DMS153 treated with DMSO at 0.1 percent for 48 hours (cell line): ENCODE results near the gene IFT25.
"Not testable (repeated sequence)": the region's sequence is repeated elsewhere in the genome, so short reads cannot be mapped to it uniquely, and the experiment has no call there.

Experiments used
- DNase-seq: peaks from one replicate; lab custom pipeline; 2025; ENCODE audit not compliant: unreplicated experiment; lab: John Stamatoyannopoulos, UW

Gene IFT25

DNA sequence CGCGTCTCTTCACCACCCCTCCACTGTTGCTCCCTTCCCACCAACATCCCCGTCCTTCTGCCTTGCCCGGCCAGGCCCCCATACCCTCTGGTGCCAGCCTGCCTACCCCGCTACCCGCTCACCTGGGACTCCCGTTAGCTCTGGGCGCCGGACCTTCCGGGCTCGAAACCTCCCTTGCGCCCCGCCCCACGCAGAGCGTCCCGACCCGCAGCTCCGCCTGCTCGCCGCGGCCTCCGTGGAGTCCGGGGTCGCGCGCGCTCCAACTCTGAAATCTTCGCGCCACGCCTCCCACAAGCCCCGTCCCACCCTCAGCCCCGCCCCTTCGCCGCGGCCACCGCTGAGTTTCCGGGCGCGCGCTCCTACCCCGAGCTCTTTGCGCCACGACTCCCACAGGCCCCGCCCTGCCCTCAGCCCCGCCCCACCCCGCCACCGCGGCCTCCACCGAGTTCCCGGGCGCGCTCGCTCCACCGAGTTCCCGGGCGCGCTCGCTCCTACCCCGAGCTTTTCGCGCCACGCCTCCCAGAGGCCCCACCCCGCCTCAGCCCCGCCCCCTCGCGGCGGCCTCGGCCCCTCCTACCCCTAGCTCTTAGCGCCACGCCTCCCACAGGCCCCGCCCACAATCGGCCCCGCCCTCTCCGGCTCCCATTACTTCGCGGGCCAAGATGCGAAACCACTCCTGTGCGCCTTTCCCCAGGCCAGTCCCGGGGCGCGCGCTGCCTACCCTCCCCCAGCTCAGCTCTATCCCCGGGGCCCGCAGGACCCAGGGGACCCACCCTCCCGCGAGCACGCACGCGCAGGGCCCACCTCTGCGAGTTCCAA, at the start of gene IFT25:
Gene IFT25 (minus strand): TSS at position 267 of the 819 bp plus-strand sequence. CDS start 5,617 bp downstream, outside the sequence.
- DNase-seq, result peak; percentile 83

DNA sequence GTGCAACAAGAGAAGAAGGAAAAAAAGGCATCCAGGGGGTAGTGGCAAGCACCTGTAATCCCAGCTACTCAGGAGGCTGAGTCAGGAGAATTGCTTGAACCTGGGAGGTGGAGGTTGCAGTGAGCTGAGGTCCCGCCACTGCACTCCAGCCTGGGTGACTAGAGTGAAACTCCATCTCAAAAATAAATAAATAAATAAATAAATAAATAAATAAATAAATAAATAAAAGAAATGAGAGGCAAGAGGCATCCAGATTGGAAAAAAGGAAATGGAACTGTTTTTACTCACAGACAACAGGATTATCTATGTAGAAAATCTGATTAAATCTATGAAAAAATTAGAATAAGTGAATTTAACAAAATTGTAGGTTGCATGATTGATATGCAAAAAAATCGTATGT, 49.0 kb upstream of the IFT25 start:
- DNase-seq, result not testable (repeated sequence)

DNA sequence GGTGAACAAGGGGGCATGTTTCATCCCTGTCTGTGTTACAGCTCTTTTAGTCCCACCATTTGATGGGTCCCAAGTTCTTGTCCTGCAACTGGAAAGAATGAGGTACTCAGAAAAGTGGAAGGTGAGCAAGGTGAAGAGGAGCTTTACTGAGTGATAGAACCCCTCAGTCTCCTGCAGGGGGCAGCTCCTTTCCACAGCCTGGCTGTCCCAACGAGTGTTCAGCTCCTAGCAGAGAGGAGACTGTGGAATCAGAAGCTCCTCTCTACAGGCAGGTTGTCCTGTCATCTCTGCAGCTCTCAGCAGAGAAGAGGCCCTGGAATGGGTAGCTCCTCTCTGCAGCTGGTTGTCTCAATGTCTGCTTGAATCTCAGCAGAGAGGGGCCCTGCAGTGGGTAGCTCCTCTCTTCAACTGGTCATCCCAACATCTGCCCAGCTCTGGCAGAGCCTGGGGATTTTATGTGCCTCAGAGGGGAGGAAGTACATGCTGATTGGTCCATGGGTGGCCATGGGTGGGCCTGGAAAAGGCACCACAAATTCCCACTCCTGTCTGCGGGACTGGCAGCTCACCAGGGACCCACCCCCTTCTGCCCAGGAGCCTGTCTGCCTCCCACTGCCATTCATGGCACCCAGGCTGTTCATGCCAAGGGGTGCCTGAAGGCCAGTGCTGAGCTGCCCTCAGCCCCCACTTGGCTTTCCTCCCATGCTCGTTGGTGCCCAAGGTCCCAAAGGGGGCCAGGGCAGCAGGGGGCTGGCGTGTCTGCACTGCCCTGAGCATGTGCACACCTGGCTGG, 46.8 kb upstream of the IFT25 start:
- no peak for DNase-seq

DNA sequence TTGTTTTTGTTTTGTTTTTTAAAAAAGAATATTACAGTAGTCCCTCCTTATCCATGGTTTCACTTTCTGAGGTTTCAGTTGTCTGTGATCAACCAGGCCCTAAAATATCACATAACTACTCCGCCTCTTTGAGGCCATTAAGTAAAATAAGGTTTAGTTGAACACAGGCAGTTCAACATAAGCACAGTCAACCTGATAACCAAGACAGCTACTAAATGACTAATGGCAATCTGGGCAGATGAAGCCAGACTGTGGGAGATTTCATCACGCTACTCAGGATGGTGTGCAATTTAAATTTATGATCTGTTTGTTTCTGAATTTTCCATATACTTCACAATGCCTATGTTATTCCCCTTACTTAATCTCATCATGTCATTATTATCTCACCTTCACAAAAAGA, 42.4 kb upstream of the IFT25 start:
- DNase-seq, result no peak

DNA sequence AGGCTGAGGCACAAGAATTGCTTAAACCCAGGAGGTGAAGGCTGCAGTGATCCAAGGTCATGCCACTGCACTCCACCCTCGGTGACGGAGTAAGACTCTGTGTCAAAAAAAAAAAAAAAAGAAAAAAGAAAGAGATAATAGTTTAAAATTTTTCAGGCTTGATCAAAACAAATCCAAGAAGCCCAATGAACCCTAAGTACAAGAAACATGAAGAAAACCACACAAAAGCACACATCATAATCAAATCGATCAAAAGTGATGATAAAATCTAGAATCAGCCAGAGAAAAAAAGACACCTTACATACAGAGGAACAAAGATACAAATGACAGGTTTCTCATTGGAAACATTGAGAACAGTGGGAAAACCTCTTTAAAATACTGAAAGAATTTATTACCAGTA, 41.0 kb upstream of the IFT25 start:
- DNase-seq, result no peak

DNA sequence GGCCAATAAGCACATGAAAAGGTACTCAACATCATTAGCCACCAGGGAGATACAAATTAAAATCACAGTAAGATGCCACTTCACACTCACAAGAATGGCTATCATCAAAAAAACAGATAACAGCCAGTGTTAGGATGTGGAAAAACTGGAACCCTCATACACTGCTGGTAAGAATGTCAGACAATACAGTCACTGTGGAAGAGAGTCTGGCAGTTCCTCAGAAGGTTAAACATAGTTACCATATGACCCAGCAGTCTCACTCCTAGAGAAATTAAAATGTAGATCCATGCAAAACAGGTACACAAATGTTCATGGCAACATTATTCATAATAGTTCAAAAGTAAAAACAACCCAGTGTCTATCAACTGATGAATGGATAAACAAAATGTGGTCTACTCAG, 39.2 kb upstream of the IFT25 start:
- DNase-seq, result no peak

DNA sequence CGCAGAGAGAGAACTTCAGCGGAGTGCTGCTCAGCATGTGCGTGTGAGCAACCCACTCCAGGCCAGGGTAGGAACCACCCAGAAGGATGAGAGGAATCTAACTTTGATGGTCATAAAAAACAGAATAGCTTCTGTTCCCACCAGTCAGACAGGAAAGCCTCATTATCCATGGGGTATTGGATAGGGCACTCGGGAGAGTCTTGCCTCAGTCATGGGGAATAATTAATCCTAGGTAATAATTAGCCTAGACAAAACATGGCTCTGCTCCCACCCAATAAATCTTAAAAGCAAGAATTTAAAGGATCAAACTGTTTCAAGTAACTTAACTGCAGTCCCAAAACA, 37.2 kb upstream of the IFT25 start:
- DNase-seq, result no peak

DNA sequence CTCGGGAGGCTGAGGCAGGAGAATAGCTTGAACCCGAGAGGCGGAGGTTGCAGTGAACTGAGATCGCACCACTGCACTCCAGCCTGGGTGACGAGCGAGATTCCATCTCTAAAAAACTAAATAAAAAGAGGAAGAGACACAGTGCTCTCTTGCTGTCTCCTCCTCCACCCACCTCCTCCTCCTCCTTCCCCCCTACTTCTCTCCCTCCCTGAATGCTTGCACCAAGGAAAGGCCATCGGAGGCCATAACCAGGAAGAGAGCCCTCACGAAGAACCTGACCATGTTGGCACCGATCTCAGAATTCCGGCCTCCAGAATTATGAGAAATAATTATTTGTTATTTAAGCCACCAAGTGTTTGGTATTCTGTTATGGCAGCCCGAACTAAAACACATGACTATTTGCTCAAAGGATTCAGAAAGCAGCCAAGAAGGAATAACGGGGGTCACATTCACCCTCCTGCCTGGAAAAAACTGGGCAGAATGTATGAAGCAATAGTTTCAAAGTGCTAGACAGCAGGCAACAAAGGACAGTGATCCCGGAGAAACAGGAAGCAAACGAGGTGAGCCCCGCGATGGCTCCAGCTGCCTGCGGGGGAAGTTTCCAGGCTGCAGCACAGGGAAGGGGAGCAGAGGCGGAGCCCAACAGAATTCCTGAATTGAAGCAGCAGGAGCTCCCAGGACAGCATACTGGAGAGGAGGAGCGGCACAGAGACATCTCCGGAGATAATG, 36.7 kb upstream of the IFT25 start:
- peak; percentile 54 for DNase-seq

DNA sequence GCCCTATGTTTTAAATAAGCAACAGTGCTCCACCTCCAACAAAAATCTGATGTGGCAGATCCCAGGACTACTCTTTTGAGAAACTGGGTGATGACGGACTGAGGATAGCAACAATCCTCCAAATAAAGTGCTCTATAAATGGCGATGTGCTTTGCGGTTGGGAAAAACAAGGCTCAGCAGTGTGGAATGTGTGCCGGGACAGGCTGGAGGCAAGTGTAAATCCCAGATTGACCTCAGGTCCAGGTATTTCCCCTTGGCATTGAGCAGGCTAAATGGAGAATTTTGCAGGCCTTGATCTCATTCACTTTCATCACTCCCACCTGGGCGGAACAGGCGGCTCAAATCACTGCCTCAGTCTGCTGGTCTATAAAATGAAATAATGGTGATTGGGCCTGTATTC, 35.7 kb upstream of the IFT25 start:
- DNase-seq, result no peak

DNA sequence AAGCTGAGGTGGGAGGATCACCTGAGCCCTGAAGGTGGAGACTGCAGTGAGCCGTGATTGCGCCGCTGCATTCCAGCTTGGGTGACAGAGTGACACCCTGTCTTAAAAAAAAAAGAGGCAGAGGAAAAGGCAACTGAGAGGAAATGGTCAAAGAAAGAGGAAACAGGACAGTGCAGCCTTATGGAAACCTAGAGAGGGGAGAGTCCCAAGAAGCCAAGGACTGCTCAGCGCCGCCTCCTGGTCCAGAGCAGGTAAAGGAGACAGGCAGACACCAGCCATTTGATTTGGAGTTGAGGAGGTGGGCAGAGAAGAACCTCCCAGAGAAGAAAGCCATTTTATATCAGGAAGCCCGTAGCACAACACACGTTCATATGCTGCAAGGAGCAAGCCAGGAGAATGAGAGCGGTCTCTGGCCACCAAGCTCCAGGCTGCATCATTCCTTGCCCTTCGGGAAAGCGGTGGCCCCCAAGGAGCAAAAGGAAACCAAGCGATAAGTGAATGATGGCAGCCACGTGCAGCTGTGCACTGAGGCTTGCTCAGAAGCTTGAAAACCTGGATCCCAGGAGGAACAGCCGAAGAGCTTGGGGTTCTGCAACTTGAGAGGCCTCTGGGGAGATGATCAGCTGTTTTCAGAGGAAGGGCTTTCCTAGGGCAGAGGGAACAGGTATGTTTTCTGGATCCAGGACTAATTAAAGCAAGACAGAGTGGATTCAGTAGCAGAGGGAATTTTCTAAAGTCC, 34.4 kb upstream of the IFT25 start:
- no peak for DNase-seq

DNA sequence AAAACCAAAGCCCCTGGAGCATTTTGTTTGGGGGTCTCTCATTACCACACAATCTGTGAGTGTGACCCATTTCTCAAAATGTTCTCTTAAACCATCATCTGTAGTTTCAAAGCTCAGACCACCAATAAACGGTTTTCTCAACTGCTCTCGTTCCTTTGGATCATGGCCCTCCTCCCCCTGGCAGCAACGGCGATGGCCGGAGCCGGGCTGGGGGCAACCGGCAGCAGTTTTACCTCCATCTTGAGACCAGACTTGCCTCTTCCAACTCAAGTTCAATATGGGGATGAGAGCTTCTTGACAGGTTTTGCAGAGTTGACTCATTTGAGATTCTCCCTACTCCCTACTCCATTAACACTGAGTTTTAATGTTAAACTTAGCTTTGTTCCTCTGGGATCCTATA, 30.4 kb upstream of the IFT25 start:
- DNase-seq, result no peak

DNA sequence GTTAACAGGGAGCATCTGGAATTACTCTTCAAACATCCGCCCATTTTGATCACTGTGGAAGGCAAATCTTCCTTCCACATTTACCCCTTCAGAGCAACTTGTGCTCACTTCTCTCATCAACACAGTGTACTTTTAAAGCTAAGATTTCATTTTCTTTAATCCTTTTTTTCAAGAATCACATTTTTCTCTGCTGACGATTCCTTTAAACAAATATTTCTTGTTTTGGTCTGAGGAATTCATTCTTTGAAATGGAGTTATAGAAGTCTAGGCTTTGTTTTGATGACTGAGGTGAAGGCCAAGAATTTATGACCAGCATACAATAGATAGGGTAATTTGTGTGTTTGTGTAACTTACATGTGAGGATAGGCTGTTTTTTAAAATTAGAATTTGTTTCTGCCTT, 26.2 kb upstream of the IFT25 start:
- DNase-seq, result no peak

DNA sequence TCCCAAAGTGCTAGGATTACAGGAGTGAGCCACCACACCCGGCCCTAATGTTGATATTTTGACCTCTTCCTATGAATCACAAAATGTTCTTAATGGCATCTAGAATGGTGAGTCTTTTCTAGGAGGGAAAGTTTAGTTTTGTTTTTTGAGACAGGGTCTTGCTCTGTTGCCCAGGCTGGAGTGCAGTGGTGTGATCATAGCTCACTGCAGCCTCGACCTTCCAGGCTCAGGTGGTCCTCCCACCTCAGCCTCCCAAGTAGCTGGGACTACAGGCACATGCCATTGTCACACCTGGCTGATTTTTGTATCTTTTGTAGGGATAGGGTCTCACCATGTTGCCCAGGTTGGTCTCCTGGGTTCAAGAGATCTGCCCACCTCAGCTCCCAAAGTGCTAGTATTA, 23.8 kb upstream of the IFT25 start:
- DNase-seq, result not testable (repeated sequence)

DNA sequence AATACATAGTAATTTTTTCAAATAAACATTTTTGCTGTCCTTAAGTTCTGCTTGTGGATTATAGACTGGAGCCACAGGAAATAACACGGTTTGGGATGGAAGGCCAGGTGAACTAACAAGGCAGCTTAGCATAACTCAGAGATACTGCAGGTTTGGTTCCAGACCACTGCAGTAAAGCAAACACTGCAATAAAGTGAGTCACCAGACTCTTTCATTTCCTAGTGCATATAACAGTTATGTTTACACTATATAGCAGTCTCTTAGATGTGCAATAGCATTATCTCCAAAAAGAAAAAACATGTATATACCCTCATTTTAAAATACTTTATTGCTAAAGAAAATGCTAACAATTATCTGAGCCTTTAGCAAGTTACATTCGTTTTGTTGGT, 22.6 kb upstream of the IFT25 start:
- no peak for DNase-seq

DNA sequence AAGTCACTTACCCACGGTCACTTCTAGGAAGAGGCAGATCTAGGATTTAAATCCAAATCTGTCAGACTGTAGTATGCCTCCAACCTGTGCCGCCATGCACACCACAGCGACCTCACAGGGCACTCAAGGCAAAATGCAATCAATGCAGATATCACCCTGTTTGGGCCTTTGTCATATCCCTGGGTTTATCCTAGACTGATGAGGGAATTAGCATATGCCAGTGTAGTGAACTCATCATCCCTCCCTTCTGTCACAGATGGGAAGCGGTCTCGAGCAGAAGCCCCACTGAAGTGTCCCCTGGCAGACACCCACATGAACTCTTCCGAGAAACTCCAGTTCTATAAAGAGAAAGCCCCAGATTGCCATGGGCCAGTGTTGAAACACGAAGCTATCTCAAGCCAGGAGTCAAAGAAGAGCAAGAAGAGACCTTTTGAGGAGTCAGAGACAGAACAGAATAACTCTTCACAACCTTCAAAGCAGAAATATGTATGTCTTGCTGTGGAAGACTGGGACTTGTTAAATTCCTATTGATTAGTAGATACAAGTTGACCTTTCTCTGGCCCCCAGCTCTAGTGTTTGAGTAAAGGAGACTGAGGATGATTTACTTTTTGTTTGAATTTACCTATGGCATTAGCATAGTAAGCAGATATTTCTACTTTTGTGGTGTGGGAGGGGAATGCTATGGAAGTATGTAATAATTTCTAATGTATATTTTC, 22.1 kb upstream of the IFT25 start:
- no peak for DNase-seq

DNA sequence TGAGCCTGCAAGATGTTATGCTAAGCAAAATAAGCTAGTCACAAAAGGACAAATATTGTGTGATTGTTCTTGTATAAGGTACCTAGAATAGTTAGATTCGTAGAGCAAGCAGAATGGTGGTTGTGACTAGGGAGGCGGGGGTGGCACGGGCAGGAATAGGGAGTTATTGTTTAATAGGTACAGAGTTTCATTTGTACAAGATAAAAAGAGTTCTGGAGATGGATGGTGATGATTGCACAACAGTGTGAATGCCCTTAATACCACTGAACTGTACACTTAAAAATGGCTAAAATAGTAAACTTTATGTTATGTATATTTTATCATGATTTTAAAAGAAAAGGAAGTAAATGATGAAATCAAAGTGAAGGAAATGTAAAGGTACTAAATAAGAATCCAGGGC, 21.3 kb upstream of the IFT25 start:
- no peak for DNase-seq

DNA sequence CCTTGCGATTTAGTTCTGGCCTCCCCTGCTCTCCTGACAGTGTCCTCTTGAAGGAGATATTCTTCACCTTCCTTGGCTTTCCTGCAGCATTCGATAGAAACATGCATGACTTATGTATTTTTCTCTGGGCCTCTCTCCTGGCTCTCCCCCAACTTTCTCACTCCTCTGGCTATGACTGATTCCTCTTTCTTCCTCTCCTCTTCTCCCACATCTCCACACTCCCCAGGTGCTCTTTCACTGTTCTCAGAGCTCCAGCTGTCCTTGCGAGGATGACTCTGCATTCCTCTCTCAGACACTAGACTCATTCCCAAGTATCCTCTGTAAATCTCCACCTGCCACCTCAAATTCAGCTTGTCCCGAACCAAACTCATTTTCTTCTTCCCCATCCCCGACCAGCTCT, 18.6 kb upstream of the IFT25 start:
- DNase-seq, result no peak

DNA sequence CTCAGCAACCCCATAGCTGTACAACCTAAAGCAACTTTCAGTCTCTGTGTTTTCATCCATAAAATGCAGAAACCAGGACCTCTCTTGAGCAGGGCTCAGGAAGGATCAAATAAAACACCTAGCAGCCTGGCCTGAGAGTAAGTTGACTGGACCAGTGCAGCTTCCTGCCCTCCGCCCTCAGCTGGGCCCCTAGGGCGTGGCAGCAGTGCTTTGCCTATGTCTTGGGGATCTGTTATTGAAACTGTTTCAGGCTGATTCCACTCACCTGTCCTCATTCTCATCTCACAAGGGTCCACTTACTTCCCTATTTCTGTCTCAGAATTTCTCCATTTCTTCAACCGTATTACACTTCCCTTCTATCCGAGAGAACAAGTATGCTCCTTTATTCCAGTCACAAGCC, 18.0 kb upstream of the IFT25 start:
- no peak for DNase-seq

DNA sequence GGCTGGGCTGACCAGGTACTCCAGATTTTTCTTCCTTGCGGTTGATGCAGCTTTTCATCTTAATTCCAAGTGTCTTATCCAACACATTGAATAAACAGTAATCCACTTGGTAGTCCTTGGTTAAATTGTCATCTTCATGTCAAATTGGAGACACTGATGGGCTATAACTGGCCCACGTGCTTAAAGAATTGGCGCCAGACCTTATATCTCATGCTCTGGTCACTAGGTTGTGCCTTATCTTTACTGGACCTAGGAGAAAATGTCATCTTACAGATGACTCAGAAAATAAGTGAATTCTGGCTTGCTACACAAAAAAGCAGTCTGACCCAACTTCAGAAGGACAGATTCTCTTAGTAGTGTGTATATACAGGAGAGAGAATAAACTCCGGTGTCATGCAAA, 16.9 kb upstream of the IFT25 start:
- DNase-seq, result no peak

DNA sequence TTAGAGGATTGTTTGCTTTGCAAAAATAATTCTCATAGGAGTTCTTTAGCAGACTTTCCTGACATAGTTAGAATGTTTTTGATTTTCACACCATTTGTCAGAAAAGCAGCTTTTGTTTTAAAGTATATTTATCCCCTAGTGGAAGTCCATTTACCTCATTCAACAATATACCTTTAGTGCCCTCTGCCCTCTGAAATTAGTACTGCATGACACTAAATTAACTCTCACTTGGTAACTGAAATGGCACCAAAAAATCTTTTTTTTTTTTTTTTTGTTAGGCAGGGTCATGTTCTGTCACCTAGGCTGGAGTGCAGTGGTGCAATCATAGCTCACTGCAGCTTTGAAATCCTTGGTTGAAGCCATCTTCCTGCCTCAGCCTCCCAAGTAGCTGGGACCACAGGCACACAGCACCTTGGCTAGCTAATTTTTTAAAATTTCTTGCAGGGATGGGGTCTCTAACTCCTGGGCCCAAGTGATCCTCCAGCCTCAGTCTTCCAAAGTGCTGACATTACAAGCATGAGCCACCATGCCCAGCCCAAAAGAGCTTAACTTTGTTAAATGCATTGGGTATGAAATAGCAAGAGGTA, 14.3 kb upstream of the IFT25 start:
- DNase-seq, result peak; percentile 24
